Activated naive CD4-positive, alpha-beta T cell treated with anti-CD3 and anti-CD28 coated beads, Interleukin-2, amount 50 U/mL, for 72 hours (primary cell): ENCODE data around the gene HOXC5. TPM values are rescaled to one million over a fixed set of nuclear protein-coding genes. Genes with fewer than 3 reads are reported as not detected.
A peak's percentile ranks its signal among the peaks of the same experiment; 100 is the strongest.

ENCODE experiments used
- ATAC-seq, 2 donors: fragments of 150-1000 bp; cut with Tn5 transposase; 2 replicates each; pipeline ENCODE4 v1.10.0; 2021; ENCODE audit warnings: mild to moderate bottlenecking in 2 of 2, moderate library complexity in 2 of 2
- DNase-seq, 2 donors: peaks; one replicate each; pipeline ENCODE4 v3.0.0; 2021 to 2022; ENCODE audit warnings: low spot score in 2 of 2
- H3K27ac Mint-ChIP-seq, 2 donors: one replicate each; pipeline ENCODE4 v1.8.0; 2022; ENCODE audit warnings: mild to moderate bottlenecking in 2 of 2, mixed read lengths in 2 of 2
- H3K36me3 Mint-ChIP-seq, 2 donors: one replicate each; pipeline ENCODE4 v1.8.0; 2022; ENCODE audit warnings: mixed read lengths in 2 of 2
- H3K9me3 Mint-ChIP-seq, 2 donors: one replicate each; pipeline ENCODE4 v1.8.0; 2022; ENCODE audit warnings: mixed read lengths in 2 of 2
- total RNA-seq, 2 donors: library from RNA; stranded (reverse); gene quantifications; one replicate each; pipeline ENCODE4 v1.2.3, GENCODE V29; 2022

Gene HOXC5
- total RNA-seq, 2 donors from 2014 or later = not detected

GRCh38 chr12:54002278-54002914 lies 30.5 kb upstream of the HOXC5 start:
- Mint-ChIP-seq H3K9me3 (no peaks in the 10 kb centered on the region), H3K36me3 (peaks cover 0 to 9% of the 10 kb centered on the region in 2 donors), H3K27ac (no peak overlapping the region)
- no peak for ATAC-seq
- DNase-seq = no peak

- no peak for ATAC-seq
- DNase-seq = no peak
- no peak overlapping the region for H3K27ac Mint-ChIP-seq
- H3K9me3 Mint-ChIP-seq = no peaks in the 10 kb centered on the region
- peaks cover 0 to 9% of the 10 kb centered on the region in 2 donors for H3K36me3 Mint-ChIP-seq
These were observed 29.9 kb upstream of the HOXC5 start for GRCh38 chr12:54002915-54003389.

DNA sequence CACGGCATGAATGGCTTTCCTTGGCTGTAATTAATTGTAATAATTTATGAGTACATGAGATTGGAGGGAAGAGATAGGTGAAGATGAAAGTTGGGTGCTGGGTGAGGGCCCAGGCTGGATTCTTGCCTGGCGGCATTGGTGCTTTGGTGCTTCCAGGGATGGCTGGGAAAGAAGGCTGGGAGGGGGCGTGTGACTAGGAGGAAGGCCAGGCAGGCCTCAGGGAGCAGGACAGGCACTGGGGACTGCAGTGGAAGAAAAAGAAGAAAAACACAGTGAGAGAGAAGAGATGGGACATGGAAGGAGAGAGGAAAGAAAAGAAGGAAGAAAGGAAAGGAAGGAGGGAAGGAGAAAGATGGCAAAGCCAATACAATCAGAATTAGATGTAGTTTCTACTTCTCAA lies 29.2 kb upstream of the HOXC5 start:
- no peak for DNase-seq
- ATAC-seq = no peak
- H3K36me3 Mint-ChIP-seq = peaks cover 0 to 9% of the 10 kb centered on the region in 2 donors
- H3K9me3 Mint-ChIP-seq = no peaks in the 10 kb centered on the region
- no peak overlapping the region for H3K27ac Mint-ChIP-seq

DNA sequence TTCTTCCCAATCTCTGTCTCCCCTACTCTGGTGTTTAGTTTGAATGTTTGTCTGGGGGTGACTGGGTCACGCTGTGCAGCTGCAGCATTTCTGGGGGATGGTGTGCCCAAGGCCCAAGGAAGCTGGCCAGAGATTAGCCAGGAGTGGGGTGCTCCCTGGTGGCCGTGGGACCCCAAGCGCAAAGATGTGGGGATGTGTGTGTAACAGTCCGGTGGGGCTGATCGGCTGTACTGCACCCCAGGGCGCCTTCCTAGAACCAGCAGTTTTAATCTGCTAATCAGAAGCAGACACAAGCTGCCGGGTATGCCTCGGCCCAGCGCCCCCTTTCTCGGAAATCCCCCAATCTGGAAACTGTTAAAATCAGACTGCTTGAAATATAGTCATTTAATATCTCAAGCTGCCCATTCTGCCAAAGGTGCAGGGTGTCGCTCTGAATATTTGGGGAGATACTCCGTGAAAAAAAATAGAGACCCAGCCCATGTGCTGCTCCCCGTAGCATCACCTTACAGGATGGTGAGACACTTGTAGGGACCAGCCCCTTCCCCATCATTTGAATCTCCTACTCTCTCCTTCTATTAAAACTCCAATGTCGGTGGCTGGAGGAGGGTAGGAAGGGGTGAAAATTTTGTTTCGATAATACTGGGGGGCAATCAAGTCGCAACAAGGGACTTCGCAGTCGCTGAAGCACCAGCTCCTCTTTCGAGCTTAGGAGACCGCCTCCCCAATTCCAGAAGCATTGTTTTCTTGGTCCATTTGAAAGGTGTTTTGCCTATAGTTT lies 28.6 kb upstream of the HOXC5 start:
- no peaks in the 10 kb centered on the region for H3K9me3 Mint-ChIP-seq
- H3K36me3 Mint-ChIP-seq = peaks cover 0 to 9% of the 10 kb centered on the region in 2 donors
- H3K27ac Mint-ChIP-seq = no peak overlapping the region
- ATAC-seq (no peak), DNase-seq (no peak)

- no peak for DNase-seq
- H3K27ac Mint-ChIP-seq = peak overlapping the region in 1 of 2 donors; percentile 72
- peaks cover 0 to 9% of the 10 kb centered on the region in 2 donors for H3K36me3 Mint-ChIP-seq
- H3K9me3 Mint-ChIP-seq = no peaks in the 10 kb centered on the region
- no peak for ATAC-seq
These were observed 27.9 kb upstream of the HOXC5 start for GRCh38 chr12:54004841-54005530.

GRCh38 chr12:54005531-54005852 lies 27.4 kb upstream of the HOXC5 start:
- Mint-ChIP-seq H3K9me3 (no peaks in the 10 kb centered on the region), H3K27ac (peak overlapping the region in 1 of 2 donors; percentile 72), H3K36me3 (peaks cover 0 to 9% of the 10 kb centered on the region in 2 donors)
- no peak for DNase-seq
- ATAC-seq = peak in 1 of 2 donors; percentile 2

GRCh38 chr12:54005853-54006558 lies 26.8 kb upstream of the HOXC5 start:
- Mint-ChIP-seq H3K27ac (peak overlapping the region in 1 of 2 donors; percentile 60), H3K9me3 (no peaks in the 10 kb centered on the region), H3K36me3 (peaks cover 0 to 9% of the 10 kb centered on the region in 2 donors)
- ATAC-seq (peak; percentile 80 to 93), DNase-seq (peak; percentile 79 to 93)

GRCh38 chr12:54006559-54007220 lies 26.2 kb upstream of the HOXC5 start:
- Mint-ChIP-seq H3K36me3 (peaks cover 0 to 9% of the 10 kb centered on the region in 2 donors), H3K9me3 (no peaks in the 10 kb centered on the region)
- ATAC-seq = no peak

DNA sequence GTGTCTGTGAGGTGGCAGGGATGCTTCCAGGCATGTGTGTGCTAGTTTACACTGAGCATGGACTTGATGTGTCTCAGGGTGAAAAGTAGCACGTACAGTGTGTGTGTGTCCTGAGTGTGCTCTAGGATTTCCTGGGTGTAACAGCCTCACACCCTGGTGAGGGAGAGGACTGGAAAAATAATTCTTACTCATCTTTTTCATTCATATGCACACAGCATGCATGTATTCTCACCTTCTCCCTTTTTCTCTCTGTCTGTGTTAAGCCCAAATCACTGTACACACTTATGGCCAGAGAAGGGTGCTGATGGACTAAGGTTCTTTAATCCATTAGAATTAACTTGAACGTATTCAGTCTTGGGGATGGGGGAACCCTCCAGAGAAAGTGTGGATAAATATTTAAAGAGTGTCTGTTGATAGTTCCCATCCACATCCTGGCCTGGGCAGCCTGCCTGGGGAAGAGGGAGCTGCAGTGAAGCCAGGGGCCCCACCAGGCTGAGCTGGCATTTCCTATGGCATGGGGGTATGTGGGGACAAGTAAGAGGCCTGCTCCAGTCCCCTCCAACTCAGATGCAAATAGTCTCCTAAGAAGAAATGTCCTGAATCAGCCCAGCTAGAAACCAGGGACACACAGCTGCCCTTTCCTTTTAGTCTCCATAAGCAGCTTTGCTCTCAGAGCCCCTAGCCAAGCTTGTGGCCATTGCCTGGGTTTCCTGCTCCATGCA lies 25.2 kb upstream of the HOXC5 start:
- ATAC-seq (no peak), DNase-seq (no peak)
- Mint-ChIP-seq H3K27ac (no peak overlapping the region), H3K9me3 (no peaks in the 10 kb centered on the region), H3K36me3 (peaks cover 0 to 5% of the 10 kb centered on the region in 2 donors)

More at GRCh38 chr12:54006559-54007220, 26.2 kb upstream of the HOXC5 start:
- no peak for DNase-seq
- H3K27ac Mint-ChIP-seq = peak overlapping the region in 1 of 2 donors; percentile 60

DNA sequence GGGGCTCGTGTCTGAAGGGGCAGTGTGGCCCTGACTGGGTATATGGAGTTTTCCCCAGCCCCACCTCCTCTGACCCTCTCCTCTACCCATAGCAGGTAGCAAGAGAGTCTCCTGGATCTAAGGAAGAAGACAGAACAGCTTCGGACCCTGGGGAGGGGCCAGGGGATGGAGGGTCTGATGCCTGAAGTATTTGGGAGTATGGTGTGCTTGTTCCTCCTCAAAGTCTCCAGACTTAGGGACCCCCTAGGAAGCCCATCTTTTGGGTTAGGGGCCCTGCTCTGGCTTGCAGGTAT lies 24.6 kb upstream of the HOXC5 start:
- DNase-seq = no peak
- Mint-ChIP-seq H3K27ac (no peak overlapping the region), H3K9me3 (no peaks in the 10 kb centered on the region), H3K36me3 (peaks cover 0 to 5% of the 10 kb centered on the region in 2 donors)
- ATAC-seq = no peak

GRCh38 chr12:54009171-54010052 lies 23.4 kb upstream of the HOXC5 start:
- Mint-ChIP-seq H3K9me3 (no peaks in the 10 kb centered on the region), H3K27ac (no peak overlapping the region), H3K36me3 (peaks cover 0 to 5% of the 10 kb centered on the region in 2 donors)
- ATAC-seq = peak in 1 of 2 donors; percentile 39
- no peak for DNase-seq

DNA sequence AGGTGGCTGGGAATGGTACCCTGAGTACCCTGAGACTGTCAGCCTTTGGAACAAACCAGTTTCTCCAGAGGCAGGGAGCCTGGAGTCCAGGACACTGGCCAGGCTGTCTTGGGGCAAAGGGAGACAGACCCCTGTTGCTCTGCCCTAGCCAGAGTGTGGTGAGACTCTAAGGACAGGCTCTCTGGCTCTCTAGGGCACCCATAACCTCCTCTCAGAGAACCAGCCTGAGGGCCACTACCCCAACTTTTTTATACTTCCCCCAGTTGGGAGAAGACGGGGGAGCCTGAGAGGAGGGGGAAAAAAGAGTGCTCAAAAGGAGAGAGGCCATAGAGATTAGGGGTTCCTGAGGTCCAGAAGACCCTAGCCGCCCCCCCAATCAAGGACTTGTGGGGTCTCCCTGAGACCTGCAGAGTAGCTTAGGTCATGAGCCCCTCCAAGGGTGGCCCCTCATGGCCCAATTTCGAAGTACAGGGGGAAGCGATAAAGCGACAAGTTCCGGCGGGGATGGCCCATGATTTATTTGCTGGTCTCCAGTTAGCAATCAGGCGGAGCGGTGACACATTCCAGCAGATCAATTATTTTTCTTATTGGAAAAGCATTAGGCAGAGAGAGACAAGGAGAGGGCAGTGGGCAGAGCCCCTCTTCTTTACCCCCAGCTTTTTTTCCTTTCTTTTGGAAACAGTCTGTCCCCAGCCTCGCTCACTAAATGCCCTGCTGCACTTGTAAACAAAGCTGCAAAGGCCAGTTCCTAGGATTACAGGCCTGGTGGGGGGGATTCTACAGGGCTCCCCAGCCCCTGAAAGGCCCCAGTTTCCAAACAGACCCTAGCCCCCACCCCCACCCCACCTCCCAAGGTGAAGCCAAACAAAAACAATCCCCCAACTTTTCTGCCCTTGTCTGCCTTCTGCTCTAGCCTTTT lies 22.5 kb upstream of the HOXC5 start:
- Mint-ChIP-seq H3K36me3 (peaks cover 5 to 7% of the 10 kb centered on the region in 2 donors), H3K27ac (no peak overlapping the region), H3K9me3 (no peaks in the 10 kb centered on the region)
- DNase-seq (no peak), ATAC-seq (no peak)

DNA sequence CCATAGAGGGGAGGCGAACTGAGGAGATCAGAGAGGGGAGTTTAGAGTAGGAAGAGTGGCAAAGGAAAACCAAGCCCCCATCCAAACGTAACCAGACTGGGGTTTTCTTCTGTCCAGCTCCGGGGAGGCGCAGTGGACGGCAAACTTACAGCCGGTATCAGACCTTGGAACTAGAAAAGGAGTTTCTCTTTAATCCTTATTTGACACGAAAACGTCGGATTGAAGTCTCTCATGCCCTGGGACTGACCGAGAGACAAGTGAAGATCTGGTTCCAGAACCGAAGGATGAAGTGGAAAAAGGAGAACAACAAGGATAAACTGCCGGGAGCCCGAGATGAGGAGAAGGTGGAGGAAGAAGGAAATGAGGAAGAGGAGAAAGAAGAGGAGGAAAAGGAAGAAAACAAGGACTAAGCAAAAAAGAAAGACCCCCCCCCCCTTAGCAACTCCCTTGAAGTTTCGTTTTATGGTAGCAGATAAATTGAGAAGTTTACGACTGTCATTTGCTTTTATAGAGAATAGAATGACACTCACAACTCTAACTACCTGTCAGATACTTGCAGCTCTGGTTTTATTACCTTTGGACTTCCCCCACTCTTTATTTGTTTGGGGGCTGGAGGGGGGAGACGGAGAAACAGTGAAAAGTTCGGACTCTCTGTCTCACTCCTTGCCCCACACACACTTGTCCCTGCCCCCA lies 21.7 kb upstream of the HOXC5 start:
- Mint-ChIP-seq H3K27ac (no peak overlapping the region), H3K9me3 (no peaks in the 10 kb centered on the region), H3K36me3 (peaks cover 3 to 7% of the 10 kb centered on the region in 2 donors)
- DNase-seq (no peak), ATAC-seq (no peak)
